GM12873 (cell line): ENCODE results near the gene RSF1.

Source experiments
- TF ChIP-seq, protein P1 (sequence below): IDR thresholded peaks from 2 replicates; pipeline ENCODE4 v1.5.1; 2012; ENCODE audit warnings: low read depth, mild to moderate bottlenecking, moderate library complexity, low read length, control low read depth; ENCODE audit not compliant: insufficient read depth; ENCODE audit errors: missing control alignments

The RSF1 gene

DNA sequence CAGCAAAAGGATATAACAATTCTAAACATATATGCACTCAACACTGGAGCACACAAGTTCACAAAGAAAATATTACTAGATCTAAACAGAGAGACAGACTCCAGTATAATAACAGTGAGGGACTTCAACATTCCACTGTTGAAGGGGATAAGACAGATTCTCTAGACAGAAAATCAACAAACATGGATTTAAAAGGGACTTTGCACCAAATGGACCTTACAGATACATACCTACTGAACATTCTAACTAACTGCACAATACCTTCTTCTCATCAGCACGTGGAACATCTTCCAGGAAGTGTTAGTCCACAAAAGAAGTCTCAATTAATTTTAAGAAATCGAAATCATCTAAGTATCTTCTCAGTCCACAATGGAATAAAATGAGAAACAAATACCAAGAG is 26.6 kb downstream of the RSF1 start:
- TF ChIP-seq, protein P1, sequence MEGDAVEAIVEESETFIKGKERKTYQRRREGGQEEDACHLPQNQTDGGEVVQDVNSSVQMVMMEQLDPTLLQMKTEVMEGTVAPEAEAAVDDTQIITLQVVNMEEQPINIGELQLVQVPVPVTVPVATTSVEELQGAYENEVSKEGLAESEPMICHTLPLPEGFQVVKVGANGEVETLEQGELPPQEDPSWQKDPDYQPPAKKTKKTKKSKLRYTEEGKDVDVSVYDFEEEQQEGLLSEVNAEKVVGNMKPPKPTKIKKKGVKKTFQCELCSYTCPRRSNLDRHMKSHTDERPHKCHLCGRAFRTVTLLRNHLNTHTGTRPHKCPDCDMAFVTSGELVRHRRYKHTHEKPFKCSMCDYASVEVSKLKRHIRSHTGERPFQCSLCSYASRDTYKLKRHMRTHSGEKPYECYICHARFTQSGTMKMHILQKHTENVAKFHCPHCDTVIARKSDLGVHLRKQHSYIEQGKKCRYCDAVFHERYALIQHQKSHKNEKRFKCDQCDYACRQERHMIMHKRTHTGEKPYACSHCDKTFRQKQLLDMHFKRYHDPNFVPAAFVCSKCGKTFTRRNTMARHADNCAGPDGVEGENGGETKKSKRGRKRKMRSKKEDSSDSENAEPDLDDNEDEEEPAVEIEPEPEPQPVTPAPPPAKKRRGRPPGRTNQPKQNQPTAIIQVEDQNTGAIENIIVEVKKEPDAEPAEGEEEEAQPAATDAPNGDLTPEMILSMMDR: no peak

DNA sequence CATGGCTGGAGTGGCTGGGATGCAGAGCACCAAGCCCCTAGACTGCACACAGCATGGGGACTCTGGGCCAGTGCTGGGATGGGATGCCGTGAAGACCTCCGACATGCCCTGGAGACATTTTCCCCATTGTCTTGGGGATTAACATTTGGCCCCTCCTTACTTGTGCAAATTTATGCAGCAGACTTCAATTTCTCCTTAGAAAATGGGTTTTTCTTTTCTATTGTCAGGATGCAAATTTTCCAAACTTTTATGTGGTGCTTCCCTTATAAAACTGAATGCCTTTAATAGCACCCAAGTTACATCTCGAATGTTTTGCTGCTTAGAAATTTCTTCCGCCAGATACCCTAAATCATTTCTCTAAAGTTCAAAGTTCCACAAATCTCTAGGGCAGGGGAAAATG is 29.2 kb downstream of the RSF1 start:
- TF ChIP-seq, protein P1: no peak

DNA sequence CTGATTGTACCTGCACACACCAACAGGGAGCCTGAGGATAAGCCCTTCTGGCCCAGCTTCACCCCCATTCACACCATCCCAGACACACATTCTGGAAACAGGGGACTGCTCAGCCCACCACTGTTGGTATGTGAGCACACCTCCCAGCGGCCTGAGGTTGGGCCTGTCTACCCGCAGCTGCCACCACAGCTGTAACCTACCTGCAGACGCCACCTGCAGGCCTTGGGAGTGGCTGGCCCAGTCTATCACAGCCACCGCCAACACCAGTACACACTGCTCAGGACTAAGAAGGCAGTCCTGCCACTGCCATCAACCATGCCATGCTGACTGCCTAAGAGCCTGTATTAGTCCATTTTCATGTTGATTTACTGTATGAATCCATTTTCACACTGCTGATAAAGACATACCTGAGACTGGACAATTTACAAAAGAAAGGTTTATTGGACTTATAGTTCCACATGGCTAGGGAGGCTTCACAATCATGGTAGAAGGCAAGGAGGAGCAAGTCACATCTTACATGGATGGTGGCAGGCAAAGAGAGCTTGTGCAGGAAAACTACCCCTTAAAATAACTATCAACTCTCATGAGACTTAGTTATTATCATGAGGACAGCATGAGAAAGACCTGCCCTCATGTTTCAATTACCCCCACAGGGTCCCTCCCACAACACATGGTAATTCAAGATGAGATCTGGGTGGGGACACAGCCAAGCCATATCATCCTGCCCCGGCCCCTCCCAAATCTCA is 30.6 kb downstream of the RSF1 start:
- TF ChIP-seq, protein P1: no peak

DNA sequence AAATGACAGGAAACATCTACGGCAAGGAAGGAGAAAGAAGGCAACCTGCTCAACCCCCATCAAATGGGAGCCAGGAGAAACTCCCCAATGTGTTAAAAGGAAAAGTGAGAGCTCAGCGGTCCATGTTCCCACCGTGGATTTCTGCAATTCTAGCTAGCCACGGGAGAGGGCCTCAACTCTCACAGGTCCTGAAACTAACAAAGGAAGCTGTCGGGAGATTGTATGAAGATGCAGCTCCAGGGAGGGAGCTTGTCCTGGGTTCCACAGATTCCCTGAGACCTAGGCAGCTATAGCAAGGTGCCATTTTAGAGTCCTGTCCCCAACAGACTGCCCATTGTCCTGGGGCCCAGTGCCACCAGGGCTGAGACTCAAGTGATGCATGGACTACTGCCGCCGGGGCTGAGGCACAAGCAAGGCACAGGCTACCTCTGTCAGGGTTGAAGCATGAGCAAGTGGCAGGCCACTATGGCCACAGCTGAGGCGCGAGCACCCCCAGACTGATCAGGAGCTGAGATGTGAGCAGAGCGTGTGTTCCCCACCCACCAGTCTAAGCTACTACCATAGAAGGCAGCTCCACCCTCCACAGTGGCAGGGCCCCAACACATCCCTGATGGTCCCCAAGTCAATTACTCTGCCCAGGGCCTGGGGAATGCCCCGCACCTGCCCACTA is 31.3 kb downstream of the RSF1 start:
- TF ChIP-seq, protein P1: no peak

DNA sequence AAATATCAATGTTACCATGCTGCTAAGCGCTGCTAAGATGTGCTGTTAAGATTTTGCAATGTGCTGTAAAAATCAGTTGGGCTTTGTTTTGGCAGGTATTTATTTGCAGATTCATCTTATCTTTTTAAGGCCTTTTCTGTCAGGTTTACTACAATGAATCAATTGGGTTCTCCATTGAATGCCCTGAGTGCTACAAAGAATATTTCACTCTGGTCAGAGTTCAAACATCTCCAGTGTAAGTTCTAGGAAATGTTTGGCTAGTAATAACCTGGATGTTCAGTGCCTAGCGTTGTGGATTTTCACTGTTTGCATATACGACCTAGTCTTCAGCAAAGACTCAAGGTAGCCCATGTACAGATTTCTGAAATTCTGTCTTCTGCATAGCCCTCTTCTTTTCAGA is 36.0 kb downstream of the RSF1 start:
- TF ChIP-seq, protein P1: no peak

DNA sequence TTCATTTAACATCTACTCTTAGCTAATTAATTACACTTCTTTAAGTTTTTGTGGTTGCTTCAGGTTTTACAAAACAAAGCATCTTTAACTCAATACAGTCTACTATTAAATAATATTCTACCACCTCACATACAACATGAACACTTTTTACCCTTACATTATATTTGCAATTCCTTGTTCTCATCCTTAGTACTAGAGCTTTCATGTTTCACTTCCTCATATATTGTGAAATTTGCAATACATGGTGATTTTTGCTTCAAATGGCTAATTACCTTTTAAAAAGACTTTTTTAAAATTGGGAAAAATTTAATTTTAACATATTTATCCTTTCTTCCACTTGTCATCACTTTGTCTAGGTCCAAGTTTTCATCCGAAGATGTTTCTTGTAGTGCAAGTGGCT is 37.5 kb downstream of the RSF1 start:
- TF ChIP-seq, protein P1: no peak

DNA sequence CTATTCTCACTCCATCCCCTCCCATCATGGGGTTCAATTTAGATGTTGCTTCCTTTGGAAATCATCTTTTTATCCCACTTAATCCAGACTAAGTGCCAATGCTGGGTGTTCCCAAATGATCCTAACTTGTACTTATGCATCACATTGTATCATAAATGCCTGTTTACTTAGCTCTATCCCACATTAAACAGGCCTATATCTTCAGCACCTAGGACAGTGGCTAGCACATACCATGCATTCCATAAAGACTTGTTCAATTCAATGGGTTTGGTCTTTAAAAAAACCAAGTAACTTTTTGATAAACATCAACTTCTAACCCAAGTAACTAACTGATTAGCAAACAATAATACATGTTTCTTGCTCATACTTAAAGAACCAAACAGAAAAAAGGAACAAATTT is 40.6 kb downstream of the RSF1 start:
- TF ChIP-seq, protein P1: no peak
